KOPT-K1 (cell line): ENCODE results near the gene KIF18B.

Experiments used
- H3K27ac ChIP-seq: fragments of 200-600 bp; sonication (generic); 2 replicates; pipeline ENCODE4 v1.5.1; 2016; ENCODE audit warnings: antibody characterized with exemption, mild to moderate bottlenecking, low read depth, low read length; ENCODE audit not compliant: poor library complexity, severe bottlenecking
- H3K36me3 ChIP-seq: fragments of 200-600 bp; sonication (generic); 2 replicates; pipeline ENCODE4 v1.5.1; 2017; ENCODE audit warnings: antibody characterized with exemption, mild to moderate bottlenecking, low read length, moderate library complexity; ENCODE audit not compliant: insufficient read depth
- H3K9me3 ChIP-seq: fragments of 200-600 bp; sonication (generic); 2 replicates; pipeline ENCODE4 v1.5.1; 2017; ENCODE audit warnings: antibody characterized with exemption, low read length, mild to moderate bottlenecking; ENCODE audit not compliant: insufficient read depth, poor library complexity, severe bottlenecking

Gene KIF18B

DNA sequence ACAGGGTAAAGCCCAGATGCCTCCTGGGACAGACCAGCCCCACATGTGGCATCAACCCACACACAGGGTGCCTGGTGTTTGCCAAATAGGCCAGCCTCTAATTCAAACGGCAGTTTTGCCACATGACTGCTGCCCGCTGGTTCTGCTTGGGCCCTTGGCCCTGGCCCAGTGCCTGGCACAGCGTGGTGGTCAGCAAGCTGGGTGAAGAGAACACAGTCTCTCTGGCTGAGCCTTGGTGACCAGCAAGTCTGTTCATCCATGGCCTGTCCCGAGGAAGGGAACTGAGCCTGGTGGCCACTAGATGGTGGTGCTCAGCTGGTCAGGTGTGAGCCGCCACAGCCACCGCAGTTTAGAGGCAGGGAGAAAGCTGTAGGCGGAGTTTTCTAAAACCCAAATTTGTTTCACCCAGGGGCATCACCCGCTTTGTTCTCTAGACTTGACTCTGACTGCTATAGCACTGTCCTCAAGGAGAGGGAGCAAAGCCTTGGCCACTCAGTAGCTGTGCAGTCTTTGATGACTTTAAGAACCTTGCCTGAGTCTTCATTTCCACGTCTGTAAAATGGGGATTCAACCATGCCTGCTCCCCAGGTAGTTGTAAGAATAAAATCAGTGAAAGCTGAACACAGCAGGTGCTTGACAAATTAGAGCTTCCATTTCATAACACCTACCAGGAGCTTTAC lies 27.5 kb downstream of the KIF18B start:
- no peak overlapping the region for H3K27ac ChIP-seq
- no peaks in the 10 kb centered on the region for H3K9me3 ChIP-seq
- peaks cover 4% of the 10 kb centered on the region; the same call in 1 of the 2 replicates for H3K36me3 ChIP-seq

DNA sequence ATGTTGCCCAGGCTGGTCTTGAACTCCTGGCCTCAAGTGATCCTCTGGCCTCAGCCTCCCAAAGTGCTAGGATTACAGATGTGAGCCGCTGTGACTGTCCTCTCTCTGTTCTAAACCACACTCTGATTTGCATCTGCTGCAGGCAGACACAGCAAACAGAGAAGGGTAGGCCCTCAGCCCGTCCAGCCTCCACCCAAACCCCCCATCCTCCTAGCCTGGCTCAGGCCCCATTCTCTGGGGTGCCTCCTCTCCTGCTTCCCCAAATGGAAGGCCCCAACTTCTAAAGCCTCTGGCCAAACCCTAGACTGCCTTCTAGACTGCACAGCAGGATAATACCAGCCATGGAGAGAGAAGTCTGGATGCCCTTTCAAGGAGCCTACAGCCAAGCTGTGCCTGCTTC lies 28.2 kb downstream of the KIF18B start:
- no peaks in the 10 kb centered on the region for H3K9me3 ChIP-seq
- H3K27ac ChIP-seq: no peak overlapping the region
- H3K36me3 ChIP-seq: no peaks in the 10 kb centered on the region

DNA sequence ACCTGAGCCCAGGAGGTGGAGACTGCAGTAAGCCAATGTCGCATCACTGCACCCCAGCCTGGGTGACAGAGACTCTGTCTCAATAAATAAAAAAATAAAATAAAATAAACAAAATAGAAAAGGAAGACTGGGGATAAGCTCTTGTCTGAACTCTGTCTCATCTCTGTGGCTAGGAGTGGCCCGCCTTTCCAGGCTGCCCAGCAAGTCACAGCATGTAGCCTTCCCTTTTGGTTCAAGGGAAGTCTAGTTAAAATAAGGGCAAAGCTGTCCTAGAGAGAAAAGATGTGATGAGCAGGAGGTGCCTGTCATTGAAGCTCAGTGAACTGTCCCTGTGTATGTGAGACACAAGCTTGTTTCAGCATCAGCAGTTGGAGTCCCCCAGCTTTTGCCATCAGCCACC lies 29.6 kb downstream of the KIF18B start:
- Histone ChIP-seq H3K27ac (no peak overlapping the region), H3K36me3 (no peaks in the 10 kb centered on the region), H3K9me3 (no peaks in the 10 kb centered on the region)

GRCh38 chr17:44917456-44917855 lies 30.1 kb downstream of the KIF18B start:
- Histone ChIP-seq H3K36me3 (no peaks in the 10 kb centered on the region), H3K27ac (no peak overlapping the region), H3K9me3 (no peaks in the 10 kb centered on the region)

GRCh38 chr17:44916781-44917241 lies 30.8 kb downstream of the KIF18B start:
- Histone ChIP-seq H3K36me3 (no peaks in the 10 kb centered on the region), H3K9me3 (no peaks in the 10 kb centered on the region), H3K27ac (no peak overlapping the region)

DNA sequence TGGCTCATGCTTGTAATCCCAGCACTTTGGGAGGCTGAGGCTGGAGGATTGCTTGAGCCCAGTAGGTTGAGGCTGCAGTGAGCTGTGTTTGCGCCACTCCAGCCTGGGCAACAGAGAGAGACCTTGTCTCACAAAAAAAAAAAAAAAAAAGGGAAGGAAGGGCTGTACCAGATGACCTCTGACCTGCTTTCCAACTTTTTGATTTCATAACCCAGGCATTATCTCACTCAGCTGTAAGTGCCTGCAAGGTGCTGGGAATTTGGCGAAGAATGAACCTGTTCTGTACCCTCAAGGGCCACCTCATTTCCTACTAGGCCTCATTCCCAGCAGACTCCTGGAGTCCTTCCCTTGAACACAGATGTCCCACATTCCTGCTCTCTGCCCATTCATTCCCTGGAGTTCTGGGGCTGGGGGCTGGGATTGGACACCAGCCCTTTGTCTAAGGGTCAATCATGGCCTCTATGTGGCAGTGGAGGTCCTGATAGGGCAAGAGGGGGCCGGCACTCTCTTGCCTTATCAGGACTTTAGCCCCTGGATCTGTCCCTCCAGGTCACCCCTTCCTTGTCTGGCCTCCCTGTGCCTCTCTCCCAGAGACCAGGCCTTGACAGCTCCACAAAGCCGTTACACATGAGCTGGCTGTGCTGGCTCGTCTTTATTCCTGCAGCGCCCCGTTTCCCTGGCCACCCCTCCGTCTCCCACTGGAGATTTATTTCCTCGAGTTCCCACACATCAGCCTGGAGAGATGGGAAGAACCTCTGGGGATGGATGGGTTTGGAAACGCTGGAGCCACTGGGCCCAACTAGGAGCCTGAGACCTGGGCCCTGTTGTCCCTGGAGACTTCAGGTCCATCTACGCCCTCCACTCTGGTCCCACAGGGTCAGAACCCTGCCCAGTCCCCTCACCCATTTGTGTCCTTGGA lies 31.5 kb downstream of the KIF18B start:
- no peaks in the 10 kb centered on the region for H3K36me3 ChIP-seq
- H3K9me3 ChIP-seq: no peaks in the 10 kb centered on the region
- H3K27ac ChIP-seq: no peak overlapping the region

DNA sequence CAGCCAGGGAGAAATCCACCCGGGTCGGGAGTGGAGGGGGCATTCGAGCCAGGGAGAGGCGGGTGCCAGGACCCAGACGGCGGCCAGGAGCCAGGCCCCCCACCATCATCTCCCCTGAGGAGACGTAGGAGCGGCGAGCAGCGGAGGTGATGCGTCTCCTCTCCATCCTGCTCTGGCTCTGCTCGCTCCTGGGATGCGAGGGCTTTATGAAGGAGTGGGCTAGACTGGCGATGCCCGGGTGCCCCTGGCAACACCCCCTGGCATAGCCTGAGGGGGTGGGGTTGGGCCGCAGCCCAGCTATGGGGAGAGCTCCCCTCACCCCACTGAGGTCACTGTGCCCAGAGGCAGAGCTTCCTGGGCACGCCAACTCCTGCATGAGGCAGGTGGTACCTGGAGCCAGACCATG lies 32.2 kb downstream of the KIF18B start, which contains the start of gene GFAP:
TSS of gene GFAP (minus strand) at position 180 of the 406 bp plus-strand sequence. CDS start at position 166, 14 bp downstream.
- H3K27ac ChIP-seq: no peak within 1 kb of the TSS

GRCh38 chr17:44914698-44915271 lies 32.8 kb downstream of the KIF18B start:
- H3K36me3 ChIP-seq: no peaks in the 10 kb centered on the region
- no peak overlapping the region for H3K27ac ChIP-seq
- H3K9me3 ChIP-seq: no peaks in the 10 kb centered on the region

More for the DNA sequence above, 32.2 kb downstream of the KIF18B start, which contains the start of gene GFAP:
- H3K36me3 ChIP-seq: no peaks in the 10 kb centered on the region
- H3K9me3 ChIP-seq: no peaks in the 10 kb centered on the region

GRCh38 chr17:44914148-44914547 lies 33.4 kb downstream of the KIF18B start:
- Histone ChIP-seq H3K27ac (no peak overlapping the region), H3K9me3 (no peaks in the 10 kb centered on the region)

DNA sequence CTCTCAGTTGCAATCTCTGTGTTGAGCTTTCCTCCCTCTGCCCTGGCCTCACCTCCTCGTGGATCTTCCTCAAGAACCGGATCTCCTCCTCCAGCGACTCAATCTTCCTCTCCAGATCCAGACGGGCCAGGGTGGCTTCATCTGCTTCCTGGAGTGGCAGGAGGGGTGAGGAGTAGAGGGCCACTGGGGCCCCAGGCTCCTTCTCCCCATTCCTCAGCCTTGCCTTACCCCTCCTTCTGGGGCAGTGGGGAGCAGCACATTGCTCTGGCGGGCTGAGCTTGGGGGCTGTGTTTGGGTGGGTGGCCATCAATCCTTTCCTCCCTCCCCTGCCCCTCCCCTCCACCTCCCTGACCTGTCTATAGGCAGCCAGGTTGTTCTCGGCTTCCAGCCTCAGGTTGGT lies 33.9 kb downstream of the KIF18B start:
- H3K27ac ChIP-seq: no peak overlapping the region
- H3K36me3 ChIP-seq: no peaks in the 10 kb centered on the region
- no peaks in the 10 kb centered on the region for H3K9me3 ChIP-seq

More at GRCh38 chr17:44914148-44914547, 33.4 kb downstream of the KIF18B start:
- no peaks in the 10 kb centered on the region for H3K36me3 ChIP-seq

DNA sequence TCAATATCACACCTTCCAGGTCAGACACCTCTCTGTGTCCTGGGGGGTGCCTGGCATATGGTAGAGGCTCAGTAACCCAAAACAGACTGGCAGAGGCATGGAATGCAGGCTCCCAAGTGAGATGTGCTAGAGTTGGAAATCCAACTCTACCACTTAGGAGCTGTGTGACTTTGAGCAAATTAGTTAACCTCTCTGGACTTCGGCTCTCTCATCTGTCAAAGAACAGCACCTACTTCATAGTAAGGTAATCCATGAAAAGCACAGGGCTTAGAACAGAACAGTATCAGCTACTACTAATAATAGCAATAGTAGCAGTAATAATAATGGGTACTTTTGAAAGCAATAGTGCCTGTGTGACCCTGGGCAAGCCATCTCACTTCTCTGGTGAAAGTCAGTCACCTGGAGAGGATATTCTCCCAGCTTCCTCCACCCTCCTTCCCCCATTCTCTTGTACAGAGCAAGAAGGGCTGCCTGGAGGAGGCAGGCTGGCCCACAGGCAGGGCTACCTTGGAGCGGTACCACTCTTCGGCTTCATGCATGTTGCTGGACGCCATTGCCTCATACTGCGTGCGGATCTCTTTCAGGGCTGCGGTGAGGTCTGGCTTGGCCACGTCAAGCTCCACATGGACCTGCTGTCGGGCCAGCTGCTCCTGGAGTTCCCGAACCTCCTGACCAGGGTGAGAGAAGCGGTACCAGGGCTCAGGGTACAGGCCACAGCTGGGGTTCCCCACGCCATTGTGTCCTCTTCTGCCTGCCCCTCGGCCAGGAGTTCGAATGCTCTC lies 34.6 kb downstream of the KIF18B start:
- no peaks in the 10 kb centered on the region for H3K9me3 ChIP-seq
- H3K27ac ChIP-seq: no peak overlapping the region

DNA sequence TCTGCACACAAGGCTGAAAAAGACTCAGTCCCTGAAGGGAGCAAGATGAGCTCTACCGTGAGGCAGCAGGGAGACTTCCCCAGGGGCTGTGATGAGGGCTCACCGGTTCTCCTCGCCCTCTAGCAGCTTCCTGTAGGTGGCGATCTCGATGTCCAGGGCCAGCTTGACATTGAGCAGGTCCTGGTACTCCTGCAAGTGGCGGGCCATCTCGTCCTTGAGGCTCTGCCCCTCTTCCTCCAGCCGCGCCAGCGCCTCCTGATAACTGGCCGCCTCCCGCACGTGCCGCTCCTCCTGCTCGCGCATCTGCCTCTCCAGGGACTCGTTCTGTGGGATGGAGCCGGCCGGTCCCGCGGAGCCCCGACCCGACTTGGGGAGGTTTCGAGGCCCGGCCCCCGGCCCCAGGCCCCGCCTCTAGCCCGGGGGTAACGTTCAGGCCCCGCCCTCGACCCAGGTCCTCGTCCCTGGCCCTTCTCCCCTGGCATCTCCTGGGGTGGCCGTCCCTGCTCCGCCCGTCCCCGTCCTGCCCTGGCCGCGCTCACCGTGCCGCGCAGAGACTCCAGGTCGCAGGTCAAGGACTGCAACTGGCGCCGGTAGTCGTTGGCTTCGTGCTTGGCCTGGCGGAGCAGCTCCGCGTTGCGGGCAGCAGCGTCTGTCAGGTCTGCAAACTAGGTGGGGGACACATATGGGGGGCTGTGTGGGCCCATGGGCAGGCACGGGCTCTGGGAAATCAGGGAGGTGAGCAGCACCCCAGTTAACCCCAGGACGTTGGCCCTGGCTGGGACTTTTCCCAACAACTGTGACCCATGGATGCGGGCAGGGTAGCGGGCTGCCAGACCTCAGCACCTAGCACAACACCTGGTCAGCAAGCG lies 36.2 kb downstream of the KIF18B start:
- Histone ChIP-seq H3K9me3 (no peaks in the 10 kb centered on the region), H3K27ac (no peak overlapping the region), H3K36me3 (no peaks in the 10 kb centered on the region)

More for the DNA sequence above, 34.6 kb downstream of the KIF18B start:
- H3K36me3 ChIP-seq: no peaks in the 10 kb centered on the region

DNA sequence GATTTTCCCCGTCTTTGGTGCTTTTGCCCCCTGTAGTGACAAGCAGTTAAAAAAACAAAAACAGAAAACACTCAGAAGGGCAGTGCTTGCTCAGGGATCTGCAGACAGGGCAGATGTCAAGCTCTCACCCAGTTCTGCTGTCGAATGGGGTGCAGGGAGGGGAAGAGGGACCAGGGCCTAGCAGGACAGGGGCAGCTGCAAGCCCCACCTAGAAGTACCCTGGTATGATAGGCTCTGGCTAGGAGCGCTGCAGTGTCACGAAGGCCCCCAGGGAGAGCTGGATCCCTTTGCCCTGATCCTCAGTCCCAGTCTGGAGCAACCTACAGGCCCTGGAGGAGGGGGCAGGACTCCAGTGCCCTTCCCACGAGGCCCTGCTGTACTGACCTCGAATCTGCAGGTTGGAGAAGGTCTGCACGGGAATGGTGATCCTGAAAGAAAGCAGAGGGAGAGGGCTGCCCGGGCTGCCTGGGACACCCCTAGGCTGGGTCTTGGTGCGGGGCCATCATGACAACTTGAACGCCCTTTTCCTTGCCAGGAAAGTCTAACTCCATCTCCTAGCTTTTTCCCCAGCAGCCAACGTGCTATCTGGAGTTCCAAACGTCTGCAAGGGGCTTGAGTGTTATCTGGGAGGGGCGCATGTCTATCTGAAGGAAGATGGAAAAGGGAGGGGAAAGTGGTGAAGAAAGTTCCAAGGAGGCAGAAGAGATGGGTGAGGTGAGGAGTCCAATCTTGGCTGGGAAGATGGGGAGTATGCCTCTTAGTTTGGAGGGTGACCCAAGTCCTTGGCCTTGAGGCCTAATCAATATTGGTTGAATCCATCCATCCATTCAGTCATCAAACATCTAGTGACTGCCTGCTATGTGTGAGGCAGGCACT lies 37.1 kb downstream of the KIF18B start:
- Histone ChIP-seq H3K27ac (no peak overlapping the region), H3K9me3 (no peaks in the 10 kb centered on the region), H3K36me3 (no peaks in the 10 kb centered on the region)
